GM21447 (cell line): ENCODE measurements around the gene MT1F.
"Not testable (repeated sequence)": the region's sequence is repeated elsewhere in the genome, so short reads cannot be mapped to it uniquely, and the experiment has no call there.

ENCODE experiments used
- ATAC-seq: cut with Tn5 transposase; IDR thresholded peaks from one replicate; pipeline ENCODE4 v1.9.1; 2021; ENCODE audit not compliant: unreplicated experiment

MT1F gene

DNA sequence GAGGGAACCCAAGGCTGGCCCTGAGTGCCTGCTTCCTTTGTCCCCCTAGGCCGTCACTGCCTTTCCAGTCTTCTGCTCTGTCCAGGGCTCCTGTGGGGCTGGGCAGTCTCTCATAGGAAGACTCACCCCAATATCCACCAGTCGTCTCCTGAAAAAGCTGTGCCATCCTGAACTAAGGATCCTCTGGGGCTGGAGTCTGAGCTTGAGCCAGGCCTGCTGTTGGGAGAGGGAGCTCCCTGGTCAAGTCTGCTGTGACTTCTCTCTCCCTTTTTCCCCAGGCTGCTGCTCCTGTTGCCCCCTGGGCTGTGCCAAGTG lies 12.8 kb downstream of the MT1F start:
- ATAC-seq: no peak

DNA sequence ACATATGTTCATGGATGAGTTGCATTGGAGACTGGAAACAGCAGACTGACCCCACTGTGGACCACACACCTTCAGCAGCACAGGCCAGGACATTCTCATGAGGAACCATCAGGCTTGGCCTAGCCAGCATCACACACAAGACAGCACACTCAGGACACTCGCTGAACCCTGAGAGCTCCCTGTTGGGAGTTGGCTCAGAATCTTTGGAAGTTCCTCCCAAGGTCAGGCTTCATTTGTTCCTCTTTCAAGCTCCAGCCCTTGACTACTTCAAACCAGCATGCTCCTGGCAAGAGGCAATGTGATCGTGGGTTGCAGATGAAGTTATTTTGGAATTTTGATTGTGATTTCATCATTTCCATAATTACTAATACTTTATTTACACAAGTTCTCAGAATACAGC lies 13.9 kb downstream of the MT1F start:
- not testable (repeated sequence) for ATAC-seq

DNA sequence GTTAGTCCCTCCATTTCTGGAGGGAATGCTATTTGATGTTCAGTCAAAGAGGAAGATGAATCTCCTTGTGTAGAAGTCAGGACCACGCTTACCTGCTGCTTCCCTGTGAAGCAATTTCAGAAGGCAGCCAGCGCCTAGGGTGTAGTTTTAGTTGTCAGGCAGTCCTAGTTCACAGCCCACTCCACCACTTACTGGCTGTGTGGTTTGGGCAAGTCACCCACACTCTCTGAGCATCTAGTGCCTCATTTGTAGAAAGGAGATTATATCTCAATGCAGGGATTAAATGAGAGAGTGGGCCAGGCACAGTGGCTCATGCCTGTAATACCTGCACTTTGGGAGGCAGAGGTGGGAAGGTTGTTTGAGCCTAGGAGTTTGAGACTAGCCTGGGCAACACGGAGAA lies 14.4 kb downstream of the MT1F start:
- ATAC-seq: not testable (repeated sequence)

DNA sequence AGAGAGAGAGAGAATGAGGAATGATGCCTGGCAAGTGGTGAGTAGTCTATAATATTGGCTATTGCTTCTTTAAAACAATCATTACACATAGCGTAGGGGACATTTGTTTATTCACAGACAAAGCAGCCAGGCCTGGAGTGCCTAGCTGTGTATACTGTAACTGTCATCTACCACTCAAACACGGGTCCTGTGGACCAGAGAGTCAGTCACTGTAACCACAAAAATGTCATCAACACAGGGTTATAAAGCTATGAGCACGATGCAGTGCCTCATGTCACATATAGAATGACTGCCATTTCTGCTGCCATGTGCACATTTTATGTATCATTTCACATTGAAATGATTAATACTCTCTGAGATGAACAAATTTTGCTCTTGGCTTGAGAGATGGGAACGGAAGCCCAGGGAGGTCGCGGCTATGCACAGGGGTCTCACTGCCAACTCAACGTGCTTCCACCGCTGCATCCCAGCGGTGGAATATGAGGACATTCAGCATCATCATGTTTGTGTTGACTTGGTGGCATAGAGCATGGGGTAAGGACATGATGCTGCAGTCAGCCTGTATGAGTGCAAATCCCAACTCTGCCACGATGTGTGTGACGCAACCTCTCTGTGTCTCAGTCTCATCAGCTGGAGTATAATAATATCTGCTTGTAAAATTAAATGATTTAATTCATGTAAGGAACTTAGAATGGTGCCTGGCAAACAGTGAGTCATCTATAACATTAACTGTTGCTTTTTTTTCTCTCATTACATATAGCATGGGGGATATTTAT lies 15.2 kb downstream of the MT1F start:
- ATAC-seq: no peak

DNA sequence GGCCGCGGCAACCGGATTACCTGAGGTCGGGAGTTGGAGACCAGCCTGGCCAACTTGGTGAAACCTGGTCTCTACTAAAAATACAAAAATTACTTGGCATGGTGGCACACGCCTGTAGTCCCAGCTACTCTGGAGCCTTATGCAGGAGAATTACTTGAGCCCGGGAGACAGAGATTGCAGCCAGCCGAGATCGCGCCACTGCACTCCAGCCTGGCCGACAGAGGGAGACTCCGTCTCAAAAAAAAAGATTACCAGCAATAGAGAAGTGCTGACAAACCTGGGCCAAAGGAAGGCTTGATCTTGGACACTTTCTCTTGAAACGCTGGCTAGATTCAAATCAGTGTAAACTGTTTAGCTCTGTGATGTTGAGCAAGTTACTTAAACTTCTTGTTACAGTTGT lies 16.2 kb downstream of the MT1F start:
- ATAC-seq: no peak

DNA sequence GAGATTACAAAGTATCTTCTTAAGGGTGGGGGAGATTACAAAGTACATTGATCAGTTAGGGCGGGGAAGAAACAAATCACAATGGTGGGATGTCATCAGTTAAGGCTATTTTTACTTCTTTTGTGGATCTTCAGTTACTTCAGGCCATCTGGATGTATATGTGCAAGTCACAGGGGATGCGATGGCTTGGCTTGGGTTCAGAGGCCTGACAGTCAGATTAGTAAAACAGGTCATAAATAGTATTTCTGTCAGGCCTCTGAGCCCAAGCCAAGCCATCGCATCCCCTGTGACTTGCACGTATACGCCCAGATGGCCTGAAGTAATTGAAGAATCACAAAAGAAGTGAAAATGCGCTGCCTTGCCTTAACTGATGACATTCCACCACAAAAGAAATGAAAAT lies 16.8 kb downstream of the MT1F start:
- not testable (repeated sequence) for ATAC-seq

DNA sequence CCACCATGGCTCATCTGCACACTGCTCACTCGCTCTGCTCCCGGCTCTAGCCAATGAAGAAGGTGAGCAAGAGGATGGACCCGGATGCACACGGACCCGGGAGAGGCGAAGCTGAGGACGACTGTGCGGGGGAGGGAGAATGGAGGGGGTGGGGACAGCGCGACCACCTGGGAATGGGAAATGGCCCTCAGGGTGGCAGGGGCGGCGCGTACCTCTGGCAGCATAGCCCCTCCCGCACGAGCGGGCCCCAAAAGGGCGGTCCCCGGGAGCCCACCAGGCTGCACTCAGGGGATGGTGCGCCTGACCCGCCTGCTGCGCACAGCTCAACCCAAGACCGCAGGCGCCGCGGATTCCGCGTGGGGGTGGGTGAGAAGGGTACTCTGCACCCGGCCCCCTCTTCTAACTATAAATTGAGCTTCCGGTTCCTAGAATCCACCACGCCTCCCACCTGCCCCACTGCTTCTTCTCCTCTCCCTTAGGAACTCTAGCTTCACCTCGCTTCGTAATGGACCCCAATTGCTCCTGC lies 18.0 kb downstream of the MT1F start:
- ATAC-seq: no peak

DNA sequence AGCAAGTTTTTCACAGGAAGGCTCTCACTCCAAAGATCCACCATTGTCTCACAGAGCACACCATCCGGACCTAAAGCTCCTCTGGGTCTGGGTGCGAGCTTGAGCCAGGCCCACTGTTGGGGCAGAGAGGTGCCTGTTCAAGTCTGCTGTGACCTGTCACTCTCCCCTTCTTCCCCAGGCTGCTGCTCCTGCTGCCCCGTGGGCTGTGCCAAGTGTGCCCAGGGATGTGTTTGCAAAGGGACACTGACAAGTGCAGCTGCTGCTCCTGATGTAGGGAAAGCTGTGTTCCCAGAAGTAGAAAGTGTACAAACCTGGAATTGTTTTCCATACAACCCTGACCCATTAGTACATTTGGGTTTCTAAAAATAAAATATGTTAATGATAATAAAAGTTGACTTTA lies 19.7 kb downstream of the MT1F start:
- no peak for ATAC-seq

DNA sequence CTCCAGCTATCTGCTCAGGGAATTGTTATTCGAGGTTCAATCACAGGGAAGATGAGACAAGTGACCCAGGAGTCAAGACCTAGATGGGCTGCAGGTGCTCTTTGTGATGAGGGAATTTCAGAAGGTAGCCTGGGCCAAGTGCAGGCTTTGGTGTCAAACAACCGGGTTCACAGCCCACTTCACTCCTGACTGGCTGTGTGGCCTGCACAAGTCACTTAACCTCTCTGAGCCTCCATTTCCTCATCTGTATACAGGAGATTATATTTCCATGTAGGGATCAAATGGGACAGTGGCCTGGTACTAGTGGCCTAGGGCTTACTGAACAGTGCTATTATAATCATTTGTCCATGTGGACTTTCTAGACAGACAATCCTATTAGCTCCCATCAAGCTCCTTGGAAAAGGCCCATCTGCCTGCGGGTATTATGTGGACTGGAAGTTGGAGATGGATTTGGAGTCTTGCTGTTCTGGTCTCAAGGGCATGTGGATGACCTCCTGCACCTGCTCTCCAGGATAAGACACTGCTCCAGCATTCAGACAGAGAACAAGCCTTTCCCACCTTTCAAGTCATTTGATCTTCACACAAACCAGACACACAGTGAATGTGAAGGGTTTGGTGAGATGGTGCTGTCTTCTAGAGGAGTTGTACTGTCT lies 21.4 kb downstream of the MT1F start:
- no peak for ATAC-seq

DNA sequence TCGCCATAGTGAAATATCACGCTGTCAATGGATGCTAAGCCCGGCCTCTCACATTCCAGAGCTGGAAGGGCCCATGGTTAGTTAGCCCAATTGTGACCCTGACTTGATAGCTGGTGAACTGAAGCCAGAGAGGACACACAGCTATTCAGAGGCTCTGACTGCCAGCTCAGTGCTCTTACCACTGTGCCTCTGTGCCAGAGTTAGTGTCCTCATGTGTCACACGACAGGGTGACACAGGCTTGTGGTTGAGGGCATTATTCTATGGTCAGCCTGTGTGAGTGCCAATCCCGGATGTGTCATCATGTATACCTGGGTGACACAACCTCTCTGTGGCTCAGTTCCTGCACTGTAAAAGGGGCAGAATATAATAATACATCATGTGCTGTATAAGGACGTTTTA lies 22.1 kb downstream of the MT1F start:
- no peak for ATAC-seq

DNA sequence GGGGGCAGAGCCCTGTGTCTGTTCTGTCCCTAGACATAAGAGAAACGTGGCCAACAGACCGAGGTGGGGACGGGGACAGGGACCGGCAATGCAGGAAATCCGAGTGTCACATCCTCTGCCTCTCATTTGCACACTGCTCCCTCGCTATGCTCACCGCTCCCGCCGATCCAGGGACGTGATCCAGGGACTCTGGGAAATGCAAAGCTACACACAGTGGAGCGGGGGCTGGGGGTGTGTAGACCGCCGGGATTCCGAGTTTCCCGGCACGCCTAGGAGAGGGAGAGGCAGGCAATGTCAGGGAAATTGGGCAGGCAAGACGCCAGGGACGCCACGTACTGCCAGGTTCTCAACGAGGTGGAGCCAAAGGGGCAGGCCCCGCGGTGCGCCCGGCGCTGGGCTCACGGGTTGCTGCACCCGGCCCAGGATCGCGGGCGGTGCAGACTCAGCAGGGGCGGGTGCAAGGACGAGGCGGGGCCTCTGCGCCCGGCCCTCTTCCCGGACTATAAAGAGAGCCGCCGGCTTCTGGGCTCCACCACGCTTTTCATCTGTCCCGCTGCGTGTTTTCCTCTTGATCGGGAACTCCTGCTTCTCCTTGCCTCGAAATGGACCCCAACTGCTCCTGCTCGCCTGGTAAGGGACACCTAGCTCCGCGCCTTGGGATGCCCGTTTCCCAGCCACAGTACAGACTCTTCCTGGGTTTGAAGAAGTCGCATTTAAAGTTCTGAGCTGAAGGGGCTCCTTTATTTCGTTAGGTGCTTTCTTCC lies 24.4 kb downstream of the MT1F start, which contains the start of gene MT1X:
MT1X (plus strand) TSS at position 532 of the 764 bp plus-strand sequence; CDS start at position 603, 71 bp downstream.
- ATAC-seq: peak; percentile 94

DNA sequence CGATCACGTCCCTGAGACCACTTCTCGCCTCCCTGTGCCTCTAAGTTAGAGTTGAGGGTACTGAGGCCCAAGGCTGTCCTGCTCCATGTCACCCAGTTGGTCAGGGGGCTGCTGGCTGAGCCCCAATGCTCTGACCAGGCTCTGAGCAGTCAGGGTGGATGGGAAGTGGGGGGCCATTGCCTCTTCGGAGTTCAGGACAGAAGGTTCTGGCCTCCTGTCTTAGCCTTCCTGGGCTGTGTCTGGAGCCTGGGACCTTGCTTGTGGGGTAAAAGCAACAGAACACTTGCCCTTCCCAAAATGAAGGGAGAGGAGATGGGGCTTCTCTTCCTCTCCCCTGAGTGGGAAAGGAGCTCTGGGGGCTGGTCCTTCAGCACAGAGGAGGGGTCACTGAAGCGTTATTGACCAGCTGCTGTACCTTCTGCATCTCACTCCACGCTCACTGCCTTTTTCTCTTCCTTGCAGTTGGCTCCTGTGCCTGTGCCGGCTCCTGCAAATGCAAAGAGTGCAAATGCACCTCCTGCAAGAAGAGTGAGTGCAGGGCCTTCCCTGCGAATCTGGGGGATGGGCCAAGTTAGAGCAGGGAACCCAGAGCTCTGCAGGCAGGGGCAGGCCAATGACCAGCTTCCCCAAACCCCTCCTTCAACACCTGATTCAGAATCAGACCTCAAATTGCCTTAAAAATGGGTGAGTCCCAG lies 25.1 kb downstream of the MT1F start:
- ATAC-seq: peak; percentile 3

DNA sequence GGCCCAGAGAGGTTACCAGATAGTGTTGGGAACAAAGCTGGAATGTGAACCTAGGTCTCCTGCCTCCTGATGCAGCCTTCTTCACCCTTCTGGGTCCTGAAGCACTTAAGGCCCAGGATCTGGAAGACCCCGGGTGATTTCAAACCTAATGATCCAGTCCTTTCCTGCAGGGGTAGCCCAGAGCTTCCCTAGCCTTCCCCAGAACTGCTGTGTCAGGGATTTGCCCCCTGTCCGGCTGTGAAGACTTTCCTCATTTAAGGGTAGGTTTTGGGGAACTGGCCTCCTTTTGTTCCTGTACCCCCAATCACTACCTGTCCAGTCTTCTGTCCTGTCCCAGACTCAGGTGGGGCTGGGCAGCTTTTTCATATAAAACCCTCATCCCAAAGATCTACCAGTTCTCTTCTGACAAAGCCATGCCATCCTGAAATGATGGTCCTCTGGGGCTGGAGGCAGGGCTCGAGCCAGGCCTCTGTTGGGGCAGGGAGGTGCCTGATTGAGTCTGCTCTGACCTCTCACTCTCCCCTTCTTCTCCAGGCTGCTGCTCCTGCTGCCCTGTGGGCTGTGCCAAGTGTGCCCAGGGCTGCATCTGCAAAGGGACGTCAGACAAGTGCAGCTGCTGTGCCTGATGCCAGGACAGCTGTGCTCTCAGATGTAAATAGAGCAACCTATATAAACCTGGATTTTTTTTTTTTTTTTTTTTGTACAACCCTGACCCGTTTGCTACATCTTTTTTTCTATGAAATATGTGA lies 25.8 kb downstream of the MT1F start:
- no peak for ATAC-seq

DNA sequence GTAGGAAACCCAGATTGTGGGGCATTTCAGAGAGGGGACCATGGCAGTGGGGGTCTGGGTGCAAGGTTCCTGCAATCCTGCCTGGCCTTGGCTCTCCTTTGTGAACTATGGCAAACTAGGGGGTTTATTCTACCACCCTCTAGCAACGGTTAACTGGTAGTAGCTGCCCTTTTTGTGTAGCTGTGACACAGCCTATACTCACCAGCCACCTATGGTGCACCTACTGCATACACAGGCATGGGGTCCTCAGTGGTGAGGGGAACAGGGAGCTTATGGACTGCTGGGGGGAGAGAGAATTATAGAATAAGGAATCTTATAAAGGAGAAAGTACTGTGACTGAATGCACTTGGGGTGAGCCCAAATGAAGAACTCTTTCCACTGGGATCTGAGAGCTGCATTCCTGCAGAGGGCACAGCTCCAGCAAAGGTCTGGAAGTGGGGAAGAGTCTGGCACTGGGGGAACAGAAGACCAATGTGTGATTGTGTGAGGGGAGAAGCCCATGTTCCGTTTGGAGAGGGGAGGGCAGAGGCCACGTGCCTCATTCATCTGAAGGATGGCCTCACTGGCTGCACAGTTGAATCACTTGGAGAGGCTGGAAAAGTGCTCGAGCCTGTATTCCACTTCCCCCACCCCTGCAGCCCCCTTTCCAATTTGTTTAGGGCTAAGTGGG lies 26.6 kb downstream of the MT1F start:
- ATAC-seq: no peak

DNA sequence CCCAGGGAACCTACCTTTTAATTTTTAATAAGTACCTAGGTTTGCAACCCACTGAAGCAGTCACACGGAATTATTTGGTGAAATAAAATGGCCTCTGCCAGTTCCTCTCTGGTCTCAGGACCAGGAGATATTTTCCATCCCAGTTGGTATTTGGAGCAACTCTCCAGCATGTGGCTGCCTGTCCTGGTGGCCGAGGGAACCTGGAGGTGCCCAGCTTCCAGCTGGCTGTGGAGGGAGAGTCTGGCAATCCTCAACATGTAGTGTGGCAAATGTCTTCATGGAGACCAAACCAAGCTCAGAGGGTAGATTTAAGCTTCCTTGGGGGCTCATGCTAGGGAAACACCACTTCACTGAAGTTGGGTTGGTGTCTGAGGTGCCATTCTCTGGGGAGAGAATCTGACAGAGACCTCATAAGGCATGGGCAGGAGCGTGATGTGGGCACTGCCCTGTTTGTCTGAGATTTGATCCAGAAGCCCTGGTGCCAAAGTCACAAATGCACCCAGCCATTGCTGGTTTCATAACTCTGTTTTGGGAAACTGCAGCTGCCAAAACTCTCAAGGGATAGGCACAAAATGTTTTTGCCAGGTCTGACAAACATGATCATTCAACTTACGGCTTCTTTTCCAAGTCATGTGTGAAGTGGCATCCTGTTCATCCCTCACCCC lies 27.3 kb downstream of the MT1F start:
- ATAC-seq: no peak

DNA sequence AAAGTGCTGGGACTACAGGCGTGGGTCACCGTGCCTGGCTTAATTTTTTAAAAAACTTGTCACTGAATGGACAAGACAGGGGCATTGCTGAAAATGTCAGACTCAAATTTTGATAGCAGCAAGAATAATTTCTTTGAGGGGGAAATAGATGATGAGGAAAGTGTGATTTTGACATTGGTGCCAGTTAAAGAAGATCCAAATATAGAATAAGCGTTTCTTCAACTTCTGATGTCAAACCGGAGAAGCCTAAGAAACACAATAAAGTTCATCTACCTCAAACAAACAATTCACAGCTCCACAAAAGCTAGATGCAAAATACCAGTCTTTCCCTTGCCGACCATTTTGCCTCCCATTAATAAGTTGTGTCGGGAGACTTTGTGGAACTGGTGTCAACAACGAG lies 29.0 kb downstream of the MT1F start:
- no peak for ATAC-seq

DNA sequence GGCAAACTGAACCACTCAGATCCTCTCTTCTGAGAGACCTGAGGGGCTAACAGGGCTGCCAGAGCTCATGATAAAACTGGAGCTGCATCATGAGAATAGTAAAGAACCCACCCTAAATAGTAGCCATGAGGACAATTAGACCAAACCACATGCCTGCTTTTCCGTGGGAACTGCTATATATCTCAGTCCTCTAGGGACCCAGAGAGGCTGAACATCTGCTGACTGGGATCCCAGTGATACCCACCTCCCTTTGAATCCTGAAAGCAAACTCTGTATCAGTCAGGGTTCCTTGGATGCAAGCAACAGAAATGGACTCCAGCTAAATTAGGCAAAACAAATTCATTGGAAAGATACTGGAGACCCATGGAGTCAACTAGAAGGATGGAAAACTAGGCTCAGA lies 31.0 kb downstream of the MT1F start:
- ATAC-seq: no peak

DNA sequence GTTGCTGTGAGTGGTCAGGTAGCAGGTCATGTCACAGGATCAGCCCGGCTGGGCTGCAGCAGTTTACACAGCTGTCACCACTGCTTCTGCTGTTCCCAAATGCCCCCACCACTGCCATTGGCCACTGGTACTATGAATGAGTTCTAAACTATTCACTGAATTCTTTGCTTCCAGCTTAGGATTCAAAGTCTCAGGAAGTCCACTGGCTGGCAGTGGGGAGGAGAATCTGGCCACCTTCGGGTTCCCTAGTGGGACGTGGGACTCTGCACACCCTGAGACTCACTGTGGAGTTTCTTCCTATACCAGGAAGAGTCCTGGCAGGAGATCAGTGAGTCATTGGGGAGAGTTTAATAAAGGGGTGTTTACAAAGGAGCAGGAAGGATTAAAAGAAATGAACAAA lies 31.4 kb downstream of the MT1F start:
- no peak for ATAC-seq

DNA sequence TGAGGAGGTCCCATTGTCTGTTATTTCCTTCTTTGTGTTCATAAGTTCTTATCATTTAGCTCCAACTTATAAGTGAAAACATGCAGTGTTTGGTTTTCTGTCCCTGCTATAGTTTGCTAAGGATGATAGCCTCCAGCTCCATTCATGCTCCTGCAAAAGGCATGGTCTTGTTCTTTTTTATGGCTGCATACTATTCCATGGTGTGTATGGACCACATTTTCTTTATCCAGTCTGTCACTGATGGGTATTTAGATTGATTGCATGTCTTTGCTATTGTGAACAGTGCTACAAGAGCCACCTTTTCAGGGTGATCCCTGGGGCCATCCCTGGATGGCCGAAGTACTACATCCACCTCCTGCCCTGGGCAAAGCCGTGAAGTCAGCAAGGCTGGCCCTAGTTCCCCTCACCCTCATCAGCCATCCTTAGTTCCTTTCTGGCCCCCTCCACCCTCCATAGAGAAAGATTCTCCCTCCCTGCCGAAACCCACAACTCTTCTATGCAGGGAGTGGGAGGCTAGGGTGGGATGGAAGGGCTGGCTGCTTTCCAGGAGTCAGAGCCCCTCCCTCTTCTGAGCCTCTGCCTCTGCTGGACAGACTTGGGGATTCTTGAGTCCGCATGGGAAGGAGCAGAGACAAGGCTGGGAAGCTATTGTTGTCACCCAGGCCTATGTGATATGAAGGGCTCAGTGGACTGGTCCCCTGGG lies 32.8 kb downstream of the MT1F start:
- no peak for ATAC-seq
